C4-2B (cell line): ENCODE data around the gene ACSL3.

Experiments
- CTCF ChIP-seq: fragments of 450-650 bp; conservative IDR thresholded peaks from 2 replicates; pipeline ENCODE4 v1.5.1; 2017; ENCODE audit warnings: mild to moderate bottlenecking
- ZFX ChIP-seq: fragments of 450-650 bp; IDR thresholded peaks from 2 replicates; pipeline ENCODE4 v1.6.1; 2017

GRCh38 chr2:222944552-222944951 lies 83.7 kb downstream of the ACSL3 start:
- TF ChIP-seq CTCF: no peak
- no peak for TF ChIP-seq ZFX
